ENCODE data around the gene C11orf54. TPM values are rescaled to one million over a fixed set of nuclear protein-coding genes. Genes with fewer than 3 reads are reported as not detected.

The C11orf54 gene
- total RNA-seq, 1 donor from 2014 or later: 36.4 TPM

DNA sequence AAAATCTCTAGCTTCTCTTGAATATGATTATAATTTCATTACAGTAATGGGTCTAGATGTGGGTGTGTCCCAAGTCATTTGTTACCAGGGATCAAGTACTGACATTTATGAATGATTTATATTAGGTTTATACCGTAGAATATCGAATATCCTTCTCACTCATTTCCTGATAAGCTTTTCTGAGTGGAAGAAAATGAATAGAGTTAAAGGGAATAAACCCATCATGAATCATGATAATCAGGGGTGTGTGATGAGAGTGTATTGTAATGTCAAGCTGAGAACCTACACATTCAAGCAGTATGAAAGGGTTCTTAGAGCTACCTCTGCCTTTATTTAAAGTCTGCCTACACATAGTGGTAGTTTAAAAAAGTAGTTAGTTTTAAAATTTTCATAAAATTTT is 59.9 kb downstream of the C11orf54 start:
- DNase-seq (no peak), ATAC-seq (no peak)
- intact Hi-C loops (cut with micrococcal nuclease): no loop called here

DNA sequence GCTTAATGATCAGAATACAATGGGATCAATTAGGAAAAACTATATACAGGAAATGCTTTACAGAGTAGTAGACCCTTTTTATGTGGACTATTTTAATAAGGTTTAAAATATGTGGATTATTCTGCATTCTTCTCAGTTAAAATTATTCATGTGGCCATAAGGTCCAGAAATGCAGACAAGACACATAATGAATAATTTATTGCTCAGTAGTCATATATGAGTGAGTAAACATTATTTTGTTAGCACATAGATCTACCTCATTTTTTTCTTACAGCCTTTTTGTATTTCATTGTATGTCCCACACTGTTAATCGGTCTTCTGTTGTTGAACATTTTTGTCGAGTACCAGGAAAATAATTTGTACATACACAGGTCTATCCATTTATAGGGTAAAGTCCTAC is 63.4 kb downstream of the C11orf54 start:
- intact Hi-C loops (cut with micrococcal nuclease): no loop called here
- ATAC-seq (no peak), DNase-seq (no peak)

DNA sequence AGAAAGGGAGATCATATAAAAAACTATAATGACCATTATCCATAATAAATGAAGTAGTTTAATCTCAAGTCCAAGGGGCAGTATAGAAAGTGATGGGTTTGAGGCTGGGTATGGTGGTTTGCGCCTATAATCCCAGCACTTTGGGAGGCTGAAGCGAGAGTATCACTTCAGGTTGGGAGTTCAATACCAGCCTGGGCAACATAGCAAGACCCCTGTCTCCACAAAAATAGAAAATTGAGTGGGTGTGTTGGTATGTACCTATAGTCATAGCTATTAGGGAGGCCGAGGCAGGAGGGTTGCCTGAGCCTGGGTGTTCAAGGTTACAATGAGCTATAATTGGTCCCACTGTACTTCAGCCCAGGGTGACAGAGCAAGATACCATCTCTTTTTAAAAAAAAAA is 66.5 kb downstream of the C11orf54 start:
- no peak for ATAC-seq
- intact Hi-C loops (cut with micrococcal nuclease): no loop called here
- DNase-seq: no peak

DNA sequence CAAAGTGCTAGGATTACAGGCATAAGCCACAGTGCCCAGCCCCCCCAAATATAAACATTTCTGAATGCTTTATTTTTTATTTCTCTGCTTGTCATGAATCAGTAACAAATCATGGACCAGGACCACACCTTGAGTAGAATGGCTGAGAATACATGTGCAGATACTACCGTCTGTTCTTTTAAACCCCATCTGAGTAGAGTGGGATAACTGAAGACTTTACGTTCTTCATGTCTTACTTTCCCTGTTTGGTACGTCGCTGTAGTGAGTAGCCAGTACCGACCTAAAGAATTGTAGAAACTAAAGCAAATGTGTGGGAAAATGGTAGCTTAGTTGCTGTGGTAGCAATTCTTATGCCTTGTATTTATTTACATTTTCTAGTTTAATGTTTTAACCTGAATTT is 72.5 kb downstream of the C11orf54 start:
- ATAC-seq: no peak

More for the DNA sequence above, 72.5 kb downstream of the C11orf54 start:
- no peak for DNase-seq
- intact Hi-C loops (cut with micrococcal nuclease): no loop called here

Small RNAs within 50 kb of the gene (microRNA-seq; reads per million reads assigned to microRNA genes)
- not detected for gene MIR1304 (ENCODE audit: borderline number of aligned reads)

Other genes starting within 250 kb of the C11orf54 start
- 50.7 TPM for gene SMCO4, start 198.3 kb upstream of the C11orf54 start, total RNA-seq
- 4.2 TPM for gene CEP295, start 80.0 kb upstream of the C11orf54 start, total RNA-seq
- gene TAF1D, start 177 bp upstream of the C11orf54 start, total RNA-seq: 36.1 TPM
- 20.3 TPM for gene MED17, start 42.6 kb downstream of the C11orf54 start, total RNA-seq
- not detected for gene VSTM5, start 108.9 kb downstream of the C11orf54 start, total RNA-seq